MM.1S (cell line): ENCODE measurements around the gene ANO2.

Source experiments
- DNase-seq: peaks from one replicate; pipeline ENCODE4 v3.0.0-alpha.2; 2015
- H2AFZ ChIP-seq: fragments of 300-600 bp; sonication (generic); 2 replicates; pipeline ENCODE4 v1.6.0; 2016; ENCODE audit warnings: antibody characterized with exemption, low read length
- H3F3A ChIP-seq: fragments of 300-600 bp; sonication (generic); 2 replicates; pipeline ENCODE4 v1.6.1; 2016; ENCODE audit warnings: mild to moderate bottlenecking, antibody characterized with exemption, low read length, moderate library complexity, mixed read lengths; ENCODE audit not compliant: insufficient read depth
- H3K27ac ChIP-seq: fragments of 300-600 bp; sonication (generic); 2 replicates; pipeline ENCODE4 v1.5.1; 2016; ENCODE audit warnings: mild to moderate bottlenecking, low read length
- H3K27me3 ChIP-seq: fragments of 300-600 bp; sonication (generic); replicated peaks from 2 replicates; pipeline ENCODE4 v1.6.0; 2016; ENCODE audit warnings: low read length; ENCODE audit not compliant: insufficient read depth
- H3K36me3 ChIP-seq: fragments of 300-600 bp; sonication (generic); replicated peaks from 2 replicates; pipeline ENCODE4 v1.6.1; 2016; ENCODE audit warnings: mild to moderate bottlenecking, low read length, mixed read lengths; ENCODE audit not compliant: insufficient read depth
- H3K4me1 ChIP-seq: fragments of 300-600 bp; sonication (generic); 2 replicates; pipeline ENCODE4 v1.6.1; 2016; ENCODE audit warnings: low read length, mixed read lengths
- H3K4me2 ChIP-seq: fragments of 300-600 bp; sonication (generic); 2 replicates; pipeline ENCODE4 v1.6.0; 2016; ENCODE audit warnings: low read depth, low read length
- H3K4me3 ChIP-seq: fragments of 300-600 bp; sonication (generic); 2 replicates; pipeline ENCODE4 v1.5.1; 2016; ENCODE audit warnings: low read length, mixed read lengths
- H3K79me2 ChIP-seq: fragments of 300-600 bp; sonication (generic); 2 replicates; pipeline ENCODE4 v1.6.1; 2016; ENCODE audit warnings: mixed run types, low read length, mixed read lengths
- H3K9ac ChIP-seq: fragments of 300-600 bp; sonication (generic); 2 replicates; pipeline ENCODE4 v1.6.1; 2016; ENCODE audit warnings: low read length, mixed read lengths
- H3K9me2 ChIP-seq: fragments of 300-600 bp; sonication (generic); replicated peaks from 2 replicates; pipeline ENCODE4 v1.6.1; 2016; ENCODE audit warnings: mild to moderate bottlenecking, low read length, mixed read lengths; ENCODE audit not compliant: insufficient read depth
- H3K9me3 ChIP-seq: fragments of 300-600 bp; sonication (generic); replicated peaks from 2 replicates; pipeline ENCODE4 v1.6.1; 2016; ENCODE audit warnings: mild to moderate bottlenecking, low read length, mixed read lengths; ENCODE audit not compliant: insufficient read depth
- H4K20me1 ChIP-seq: fragments of 300-600 bp; sonication (generic); 2 replicates; pipeline ENCODE4 v1.6.1; 2016; ENCODE audit warnings: mild to moderate bottlenecking, low read length, moderate library complexity, mixed read lengths; ENCODE audit not compliant: insufficient read depth
- CTCF ChIP-seq: fragments of 300-600 bp; sonication (generic); IDR thresholded peaks from 2 replicates; pipeline ENCODE4 v1.5.1; 2016; ENCODE audit warnings: antibody characterized with exemption, low read length, mixed read lengths
- EZH2 ChIP-seq: fragments of 300-600 bp; sonication (generic); optimal IDR thresholded peaks from 2 replicates; pipeline ENCODE3; 2017; ENCODE audit warnings: low read depth, mild to moderate bottlenecking, antibody characterized with exemption, low read length, mixed read lengths
- EZH2phosphoT487 ChIP-seq: fragments of 300-600 bp; sonication (generic); IDR thresholded peaks from 2 replicates; pipeline ENCODE4 v1.6.1; 2018; ENCODE audit warnings: antibody characterized with exemption, low read length

ANO2 gene

DNA sequence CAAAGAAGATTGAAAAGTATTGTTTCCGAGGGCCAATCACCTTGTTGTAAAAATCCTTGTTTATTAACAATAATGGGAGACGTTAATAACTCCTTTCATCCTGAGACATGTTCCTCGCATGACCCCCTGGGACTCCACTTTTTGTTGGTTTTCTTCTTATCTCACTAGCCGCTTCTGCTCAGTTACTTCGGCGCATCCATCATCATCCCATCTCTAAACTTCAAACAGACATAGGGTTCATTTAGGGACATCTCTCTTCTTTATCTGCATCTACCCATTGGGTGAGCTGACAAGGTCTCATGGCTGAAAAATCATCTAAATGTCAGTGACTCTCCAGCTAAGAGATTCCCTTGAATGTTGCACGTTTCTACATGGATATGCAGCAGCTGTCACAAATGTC is 252.2 kb downstream of the ANO2 start:
- H3K27me3 ChIP-seq = no peaks in the 10 kb centered on the region

GRCh38 chr12:5691943-5692342 is 253.1 kb downstream of the ANO2 start:
- Histone ChIP-seq H3K27ac (no peak overlapping the region), H3K4me2 (no peak overlapping the region), H2AFZ (no peak overlapping the region), H3K27me3 (no peaks in the 10 kb centered on the region), H3K79me2 (no peaks in the 10 kb centered on the region), H3K9me2 (no peaks in the 10 kb centered on the region), H3K9me3 (no peaks in the 10 kb centered on the region), H3K4me3 (no peak overlapping the region), H4K20me1 (no peaks in the 10 kb centered on the region), H3K9ac (no peak overlapping the region), H3K4me1 (no peaks in the 10 kb centered on the region), H3K36me3 (no peaks in the 10 kb centered on the region), H3F3A (no peaks in the 10 kb centered on the region)
- no peak for DNase-seq
- no peak for TF ChIP-seq EZH2phosphoT487
- TF ChIP-seq CTCF = no peak

More for the DNA sequence above, 252.2 kb downstream of the ANO2 start:
- H3K4me3 ChIP-seq = no peak overlapping the region
- no peaks in the 10 kb centered on the region for H3K9me3 ChIP-seq
- H3K27ac ChIP-seq = no peak overlapping the region
- H3K9me2 ChIP-seq = no peaks in the 10 kb centered on the region
- no peaks in the 10 kb centered on the region for H4K20me1 ChIP-seq
- H3K79me2 ChIP-seq = no peaks in the 10 kb centered on the region
- no peaks in the 10 kb centered on the region for H3K4me1 ChIP-seq
- no peak overlapping the region for H2AFZ ChIP-seq
- H3K9ac ChIP-seq = no peak overlapping the region
- TF ChIP-seq EZH2 (no peak), CTCF (no peak), EZH2phosphoT487 (no peak)
- DNase-seq = no peak
- no peak overlapping the region for H3K4me2 ChIP-seq
- H3F3A ChIP-seq = no peaks in the 10 kb centered on the region
- H3K36me3 ChIP-seq = no peaks in the 10 kb centered on the region

DNA sequence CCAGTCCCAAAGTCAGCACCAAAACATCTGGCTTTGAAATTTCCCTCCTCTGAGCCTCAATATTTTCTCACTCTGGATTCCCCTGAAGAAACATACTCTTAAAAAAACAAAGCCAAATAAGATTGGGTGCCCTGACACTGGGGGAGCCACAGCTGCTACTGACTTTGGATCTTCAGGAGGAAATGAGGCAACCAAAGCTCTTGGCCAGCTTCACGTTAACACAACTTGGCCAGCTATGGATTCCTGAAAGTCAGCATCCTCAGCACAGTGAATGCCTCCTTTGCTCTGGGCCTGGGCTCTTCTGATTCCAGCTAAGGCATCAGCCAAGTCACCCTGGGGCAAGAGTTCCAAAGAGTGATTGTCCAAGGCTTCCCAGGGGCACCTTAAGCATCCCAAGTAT is 254.8 kb downstream of the ANO2 start:
- Histone ChIP-seq H3K4me2 (no peak overlapping the region), H3K9ac (no peak overlapping the region), H3K9me2 (no peaks in the 10 kb centered on the region), H3K27ac (no peak overlapping the region), H3K9me3 (no peaks in the 10 kb centered on the region), H3F3A (no peaks in the 10 kb centered on the region), H3K27me3 (no peaks in the 10 kb centered on the region), H4K20me1 (no peaks in the 10 kb centered on the region), H2AFZ (no peak overlapping the region), H3K4me3 (no peak overlapping the region), H3K36me3 (no peaks in the 10 kb centered on the region), H3K4me1 (no peaks in the 10 kb centered on the region), H3K79me2 (no peaks in the 10 kb centered on the region)
- DNase-seq = no peak
- TF ChIP-seq CTCF (no peak), EZH2phosphoT487 (no peak), EZH2 (no peak)

- no peak overlapping the region for H3K27ac ChIP-seq
Measured at GRCh38 chr12:5689773-5690172, 255.3 kb downstream of the ANO2 start.

More at GRCh38 chr12:5689773-5690172, 255.3 kb downstream of the ANO2 start:
- no peaks in the 10 kb centered on the region for H3F3A ChIP-seq
- no peaks in the 10 kb centered on the region for H3K27me3 ChIP-seq
- H3K79me2 ChIP-seq = no peaks in the 10 kb centered on the region
- H3K4me3 ChIP-seq = no peak overlapping the region
- DNase-seq = no peak
- no peaks in the 10 kb centered on the region for H3K36me3 ChIP-seq
- TF ChIP-seq EZH2 (no peak), CTCF (no peak), EZH2phosphoT487 (no peak)
- no peaks in the 10 kb centered on the region for H3K4me1 ChIP-seq
- H3K9ac ChIP-seq = no peak overlapping the region
- no peak overlapping the region for H2AFZ ChIP-seq
- H3K9me2 ChIP-seq = no peaks in the 10 kb centered on the region
- H4K20me1 ChIP-seq = no peaks in the 10 kb centered on the region
- H3K9me3 ChIP-seq = no peaks in the 10 kb centered on the region
- no peak overlapping the region for H3K4me2 ChIP-seq
